HG03432 (cell line): Measurements from ENCODE around the gene PTPRN2.

Experiments
- ATAC-seq: cut with Tn5 transposase; IDR thresholded peaks from one replicate; pipeline ENCODE4 v1.9.1; 2021; ENCODE audit warnings: mild to moderate bottlenecking, moderate library complexity; ENCODE audit not compliant: unreplicated experiment

PTPRN2 gene

GRCh38 chr7:157979636-157980340 is 607.8 kb downstream of the PTPRN2 start:
- no peak for ATAC-seq

DNA sequence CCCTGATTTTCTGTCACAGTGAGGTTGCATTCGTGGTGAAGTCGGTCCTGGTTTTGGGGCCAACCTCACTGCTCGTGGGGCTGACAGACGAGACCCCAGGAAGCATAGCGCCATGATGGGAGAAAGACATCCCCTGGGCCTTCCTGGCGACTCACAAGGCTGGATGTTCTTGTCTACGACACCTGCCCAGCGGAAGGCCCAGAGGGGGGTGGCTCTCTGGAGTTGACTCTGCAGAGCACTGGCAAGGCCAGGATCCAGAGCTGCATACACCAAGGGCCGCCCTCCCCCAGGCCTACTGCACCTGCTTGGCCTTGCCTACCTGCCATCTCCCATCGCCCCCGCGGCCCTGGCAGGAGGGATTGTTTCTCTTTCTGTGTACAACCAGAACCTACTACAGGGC is 608.9 kb downstream of the PTPRN2 start:
- no peak for ATAC-seq

GRCh38 chr7:157977717-157978496 is 609.7 kb downstream of the PTPRN2 start:
- ATAC-seq, result no peak

- ATAC-seq, result no peak
Measured at GRCh38 chr7:157977306-157977705, 610.3 kb downstream of the PTPRN2 start.

DNA sequence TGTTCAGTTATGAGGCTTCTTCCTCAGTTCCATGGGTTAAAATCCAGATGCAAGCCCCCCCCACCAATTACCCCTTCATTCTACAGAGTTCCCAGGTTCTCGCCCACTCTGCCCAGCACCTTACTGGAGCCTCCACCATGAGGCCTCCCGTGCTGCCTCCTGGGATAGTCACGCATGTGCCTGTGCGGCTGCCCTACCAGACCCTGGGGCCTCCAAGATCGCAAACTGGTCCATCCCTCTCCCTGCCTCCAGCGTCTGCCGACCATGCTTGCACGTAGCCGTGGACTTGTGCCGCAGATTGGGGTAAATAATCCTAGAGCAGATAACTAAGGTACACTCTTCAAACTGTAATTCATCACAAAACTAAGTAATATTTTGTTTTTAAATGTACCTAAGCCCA is 611.2 kb downstream of the PTPRN2 start:
- no peak for ATAC-seq

DNA sequence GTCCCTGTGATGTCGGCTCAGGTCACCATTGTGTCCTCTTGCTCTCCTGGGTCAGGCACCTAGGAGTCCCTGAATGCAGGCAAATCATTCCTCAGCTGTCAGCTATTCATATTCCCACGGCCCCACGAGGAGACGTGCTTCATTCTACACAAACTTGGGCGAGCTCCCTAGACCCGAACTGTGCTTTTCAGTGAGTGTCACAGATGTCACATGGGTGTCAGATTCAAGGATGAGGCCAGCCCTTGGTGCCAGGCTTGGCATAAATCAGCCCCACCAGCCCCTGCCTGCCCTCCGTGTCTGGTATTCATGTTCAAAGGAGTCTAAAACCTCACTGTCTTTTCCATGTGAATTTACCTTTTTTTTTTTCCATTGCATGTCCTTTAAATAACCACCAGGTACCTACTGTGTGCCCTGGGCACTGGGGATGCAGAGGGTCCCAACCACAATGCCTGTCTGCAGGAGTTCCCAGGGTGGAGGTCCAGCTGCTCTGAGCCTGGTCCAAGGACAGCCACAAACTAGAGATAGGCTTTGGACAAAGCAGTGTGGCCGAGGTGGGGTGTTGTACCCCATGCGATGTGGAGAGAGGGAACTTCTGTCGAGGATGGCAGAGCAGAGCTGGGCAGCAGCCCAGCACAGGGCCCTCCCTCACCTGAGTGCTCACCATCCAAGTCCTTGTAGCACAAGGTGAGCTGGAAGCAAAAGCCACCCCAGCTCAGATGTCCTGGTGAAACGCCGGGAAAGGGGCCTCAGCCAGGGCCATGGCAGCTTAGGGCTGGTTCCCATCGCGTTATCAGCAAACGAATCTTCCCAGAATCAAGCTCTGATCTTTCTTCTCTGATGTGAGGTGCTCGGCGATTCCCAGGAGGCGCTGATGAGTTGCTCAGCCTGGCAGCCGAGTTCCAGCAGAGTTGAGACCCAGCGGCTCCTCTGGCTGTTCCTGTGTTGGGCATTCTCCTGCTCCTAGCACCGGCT is 611.9 kb downstream of the PTPRN2 start:
- no peak for ATAC-seq

GRCh38 chr7:157974678-157975230 is 612.9 kb downstream of the PTPRN2 start:
- ATAC-seq, result no peak

DNA sequence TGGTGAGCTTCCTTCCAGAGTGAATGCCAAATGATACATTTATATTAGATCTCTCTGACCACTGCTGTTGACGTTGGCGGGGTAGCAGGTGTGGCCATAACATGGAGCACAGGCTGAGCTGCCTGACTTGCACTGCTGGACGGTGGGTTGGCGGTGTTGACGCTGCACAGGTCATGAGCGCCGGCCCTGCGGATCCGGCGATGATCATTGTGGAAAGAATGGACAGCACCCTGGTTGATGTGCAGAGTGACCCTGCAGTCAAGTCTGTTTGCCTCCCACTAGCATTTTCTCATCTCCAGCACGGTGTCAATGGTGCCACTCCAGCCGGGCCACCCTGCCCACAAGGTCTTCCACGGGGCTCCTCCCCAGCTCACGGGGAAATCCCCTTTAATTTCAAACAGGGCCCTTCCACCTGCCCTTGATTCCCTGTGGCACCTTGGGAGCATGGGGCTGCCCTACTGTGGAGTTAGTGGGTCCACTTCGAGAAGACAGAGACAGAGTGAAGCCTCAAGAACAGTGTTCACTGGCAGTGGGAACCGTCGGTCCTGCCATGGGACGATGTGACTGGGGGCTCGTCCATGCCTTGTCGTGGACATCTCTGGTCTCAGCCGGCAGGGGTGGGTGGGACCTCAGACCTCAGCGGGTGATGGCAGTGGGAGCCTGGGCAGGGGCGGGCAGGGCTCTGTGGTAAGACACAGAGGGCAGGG is 613.5 kb downstream of the PTPRN2 start:
- no peak for ATAC-seq

DNA sequence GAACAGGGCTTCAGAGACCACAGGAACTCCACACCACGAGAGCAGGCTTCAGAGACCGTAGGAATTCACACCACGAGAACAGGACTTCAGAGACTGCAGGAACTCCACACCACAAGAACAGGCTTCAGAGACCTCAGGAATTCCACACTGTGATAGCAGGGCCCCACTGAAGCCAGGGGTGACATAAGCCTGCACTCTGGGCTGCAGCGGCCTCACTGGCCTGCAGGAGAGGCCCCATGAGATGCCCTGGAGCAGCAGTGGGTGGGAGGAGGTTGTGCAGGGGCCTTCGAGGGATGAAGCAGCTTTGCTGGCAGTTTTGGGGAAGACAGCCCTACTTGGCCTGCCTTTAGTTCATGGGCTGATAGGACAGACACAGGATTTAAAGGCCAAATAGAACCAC is 614.7 kb downstream of the PTPRN2 start:
- no peak for ATAC-seq

GRCh38 chr7:157971501-157971900 is 616.1 kb downstream of the PTPRN2 start:
- ATAC-seq, result no peak

- no peak for ATAC-seq
Measured at GRCh38 chr7:157970744-157971143, 616.9 kb downstream of the PTPRN2 start.

DNA sequence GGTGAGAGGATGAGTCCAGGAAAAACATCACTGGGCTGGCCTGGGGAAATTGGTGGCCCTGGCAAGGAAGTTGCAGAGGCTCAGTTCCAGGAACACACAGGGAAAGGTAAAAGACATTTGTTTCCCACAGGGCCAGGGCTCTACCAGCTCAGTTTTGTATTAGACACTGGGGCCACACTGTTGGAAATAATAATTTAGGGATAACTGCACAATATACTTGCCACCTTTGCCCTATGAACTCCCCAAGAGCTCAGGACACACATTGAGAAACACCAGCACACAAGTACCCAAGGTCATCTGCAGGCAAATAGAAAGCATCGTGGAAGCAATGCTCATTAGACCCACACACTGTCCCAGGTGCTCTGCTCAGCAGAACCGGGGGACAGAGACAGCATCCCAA is 617.6 kb downstream of the PTPRN2 start:
- ATAC-seq, result no peak

DNA sequence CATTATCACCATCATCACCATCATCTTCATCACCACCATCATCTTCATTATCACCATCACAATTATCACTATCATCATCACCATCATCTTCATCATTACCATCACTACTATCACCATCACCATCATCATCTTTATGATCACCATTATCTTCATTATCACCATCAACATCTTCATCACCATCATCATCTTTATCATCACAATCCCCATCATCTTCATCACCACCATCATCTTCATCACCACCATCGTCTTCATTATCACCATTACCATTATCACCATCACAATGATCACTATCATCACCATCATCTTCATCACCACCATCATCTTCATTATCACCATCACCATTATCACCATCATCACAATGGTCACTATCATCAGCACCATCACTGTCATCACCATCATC is 621.1 kb downstream of the PTPRN2 start:
- no peak for ATAC-seq

DNA sequence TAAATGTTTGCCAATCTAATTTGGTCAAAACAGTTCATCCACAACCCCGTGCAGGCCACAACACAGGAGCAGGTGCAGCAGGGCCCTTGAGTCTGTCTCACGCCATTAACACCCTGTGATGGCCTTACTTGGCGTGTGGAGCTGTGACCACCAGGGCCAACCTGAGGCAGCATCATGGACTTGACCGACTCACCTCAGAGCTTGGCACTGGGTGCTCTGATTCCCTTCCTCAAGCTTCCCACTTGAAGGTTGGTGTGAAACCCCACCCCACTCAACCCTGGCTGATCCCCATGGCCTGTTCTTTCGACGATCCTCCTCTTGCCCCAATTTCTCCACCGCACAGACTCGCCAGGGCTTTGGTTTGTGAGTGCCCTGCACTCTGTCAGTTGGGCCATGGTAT is 623.1 kb downstream of the PTPRN2 start:
- ATAC-seq, result no peak

- ATAC-seq, result no peak
Measured at GRCh38 chr7:157964016-157964415, 623.6 kb downstream of the PTPRN2 start.

DNA sequence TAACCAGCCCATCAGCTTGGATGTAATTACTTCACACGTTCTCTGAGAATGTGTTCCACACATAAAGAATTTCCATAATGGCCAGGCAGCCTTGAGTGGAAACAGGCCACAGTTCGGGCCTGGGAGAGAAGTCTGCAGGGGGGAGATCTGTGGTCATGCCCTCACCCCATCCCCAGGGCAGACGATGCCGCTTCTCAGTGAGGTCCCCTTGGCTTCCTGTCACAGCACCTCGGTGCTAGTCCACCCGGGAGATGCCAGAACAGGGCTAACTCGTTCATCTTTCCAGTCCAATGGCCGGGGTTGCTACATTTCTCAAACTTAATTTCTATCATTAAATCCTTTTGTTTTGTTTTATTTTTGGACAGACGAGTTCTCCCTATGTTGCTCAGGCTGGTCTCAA is 624.1 kb downstream of the PTPRN2 start:
- ATAC-seq, result no peak

- no peak for ATAC-seq
Measured at GRCh38 chr7:157962458-157963306, 624.9 kb downstream of the PTPRN2 start.

DNA sequence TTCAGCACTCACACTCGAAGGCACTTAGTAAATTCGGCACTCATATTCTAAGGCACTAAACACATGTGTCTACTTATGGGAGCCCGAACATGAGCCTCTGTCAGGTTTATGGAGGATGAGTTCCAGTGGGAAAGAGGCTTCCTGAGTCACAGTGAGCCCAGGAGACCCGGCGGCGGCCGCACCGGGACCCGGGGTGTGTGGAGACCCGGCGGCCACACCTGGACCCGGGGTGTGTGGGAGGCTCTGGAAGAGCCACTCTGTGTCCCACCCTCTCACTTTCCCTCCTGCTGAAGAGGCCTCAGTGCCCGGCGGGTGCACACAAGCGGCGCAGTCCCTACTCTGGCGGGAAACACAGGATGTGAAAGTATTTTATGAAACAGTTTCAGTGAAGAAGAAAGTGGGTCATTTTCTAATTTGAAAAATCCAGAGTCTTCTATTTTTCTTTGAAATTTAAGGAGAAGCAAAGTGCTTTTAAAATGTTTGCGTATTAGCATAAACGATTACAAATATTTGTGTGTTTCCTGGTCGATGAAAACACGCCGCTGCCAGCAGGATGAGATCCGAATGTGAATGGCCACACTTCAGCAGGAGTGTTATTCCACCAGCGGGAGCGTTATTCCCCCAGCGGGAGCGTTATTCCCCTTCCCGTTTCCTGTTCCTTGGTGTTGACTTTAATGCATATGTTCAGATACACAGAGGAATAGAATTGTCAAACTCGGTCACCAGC is 625.7 kb downstream of the PTPRN2 start:
- no peak for ATAC-seq
